Measurements from ENCODE around the gene NDUFB7. TPM values are rescaled to one million over a fixed set of nuclear protein-coding genes. Genes with fewer than 3 reads are reported as not detected.

Gene NDUFB7
- total RNA-seq, 1 experiment from 2014 or later: 155 TPM

GRCh38 chr19:14615623-14616022 lies 43.8 kb upstream of the NDUFB7 start:
- peaks cover 37 to 93% of the 10 kb centered on the region in 2 experiments for H3K9me3 Mint-ChIP-seq
- H3K4me3 Mint-ChIP-seq: no peak overlapping the region
- no peaks in the 10 kb centered on the region for H3K79me2 ChIP-seq (ENCODE audit: insufficient read depth, low read length)
- no peak overlapping the region for H4K5ac ChIP-seq (ENCODE audit: insufficient read length, low read depth, low read length)
- no peaks in the 10 kb centered on the region for H3K4me1 Mint-ChIP-seq
- H3K56ac ChIP-seq (ENCODE audit: insufficient read length, low read depth, low read length): no peak overlapping the region
- H3K27ac Mint-ChIP-seq: no peak overlapping the region
- H2AK5ac ChIP-seq (ENCODE audit: insufficient read length, low read length): no peak overlapping the region
- no peaks in the 10 kb centered on the region for H3K27me3 ChIP-seq (ENCODE audit: insufficient read depth, low read length)
- H3K9me3 ChIP-seq (ENCODE audit: control insufficient read depth, low read depth, low read length): no peaks in the 10 kb centered on the region
- no peaks in the 10 kb centered on the region for H3K23me2 ChIP-seq (ENCODE audit: insufficient read length, low read depth, low read length, poor library complexity, severe bottlenecking)
- no peak overlapping the region for H4K91ac ChIP-seq (ENCODE audit: insufficient read length, low read depth, low read length)
- DNase-seq: no peak
- no peak overlapping the region for H2BK5ac ChIP-seq (ENCODE audit: insufficient read length, low read length)
- H3K4me2 ChIP-seq (ENCODE audit: insufficient read depth, insufficient read length, low read length): no peak overlapping the region
- no peak overlapping the region for H2BK15ac ChIP-seq (ENCODE audit: low read depth, low read length)
- no peak overlapping the region for H4K8ac ChIP-seq (replicated peaks; ENCODE audit: insufficient read length, low read depth, low read length)
- no CpG with 5 or more reads among the region's 8 CpGs for WGBS (ENCODE audit: extremely low coverage, insufficient read length, low lambda C conversion rate)
- TF ChIP-seq CTCF (conservative IDR thresholded peaks at IDR 0.05): no peak
- no peak overlapping the region for H3T11ph ChIP-seq (ENCODE audit: low read length)
- H3K23ac ChIP-seq (ENCODE audit: insufficient read length, low read depth, low read length): no peak overlapping the region
- H3K79me1 ChIP-seq (ENCODE audit: insufficient read depth, low read depth, low read length, poor library complexity, severe bottlenecking): no peaks in the 10 kb centered on the region
- no peak overlapping the region for H2BK20ac ChIP-seq (ENCODE audit: low read depth, low read length, poor library complexity, severe bottlenecking)
- no peaks in the 10 kb centered on the region for H4K20me1 ChIP-seq (ENCODE audit: control insufficient read depth, insufficient read depth, insufficient read length)
- H3K4ac ChIP-seq (ENCODE audit: low read depth, low read length): no peak overlapping the region
- no peak overlapping the region for H2BK12ac ChIP-seq (ENCODE audit: insufficient read length, low read depth, low read length)
- no peak overlapping the region for H2BK120ac ChIP-seq (ENCODE audit: low read depth, low read length, poor library complexity, severe bottlenecking)
- H2AFZ ChIP-seq (ENCODE audit: low read length): no peak overlapping the region
- no peak overlapping the region for H3K27ac ChIP-seq (ENCODE audit: insufficient read length, low read depth, low read length)
- H3K14ac ChIP-seq (ENCODE audit: insufficient read depth, low read length): no peak overlapping the region
- no peaks in the 10 kb centered on the region for H3K4me1 ChIP-seq (ENCODE audit: insufficient read depth, low read length)
- H3K36me3 Mint-ChIP-seq (ENCODE audit: insufficient read depth in 1 of 3, low read depth in 3 of 3): peaks cover 4 to 18% (median 12%) of the 10 kb centered on the region in 3 experiments; a peak in 6 of 7 replicates
- H3K27me3 Mint-ChIP-seq (ENCODE audit: low read depth): no peaks in the 10 kb centered on the region; the same call in 1 of the 2 replicates
- no peak overlapping the region for H3K9ac ChIP-seq (ENCODE audit: extremely low read depth, insufficient read length, low read length)
- no peak overlapping the region for H3K18ac ChIP-seq (ENCODE audit: insufficient read length, low read depth, low read length)
